Measurements from ENCODE around the gene ZBTB49.
"Not testable (repeated sequence)": the region's sequence is repeated elsewhere in the genome, so short reads cannot be mapped to it uniquely, and the experiment has no call there.

Gene ZBTB49

DNA sequence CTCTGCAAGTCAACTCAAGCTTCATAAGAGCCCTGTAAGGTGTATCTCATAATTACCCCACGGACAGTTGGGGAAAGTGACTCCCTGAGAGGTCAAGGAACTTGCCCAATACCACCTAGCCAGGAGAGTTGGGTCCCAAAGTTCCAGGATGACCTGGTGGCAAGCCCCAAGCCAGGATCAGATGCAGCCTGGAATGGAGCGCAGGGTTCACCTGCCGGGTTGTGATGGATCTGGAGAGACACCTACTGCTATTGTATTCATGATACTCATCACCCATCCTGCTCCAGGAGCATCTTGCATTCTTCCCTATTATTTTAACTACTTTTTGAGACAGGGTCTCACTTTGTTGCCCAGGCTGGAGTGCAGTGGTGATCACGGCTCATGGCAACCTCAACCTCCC is 36.1 kb downstream of the ZBTB49 start:
- DNase-seq (ENCODE audit: low read depth, low spot score): no peak

DNA sequence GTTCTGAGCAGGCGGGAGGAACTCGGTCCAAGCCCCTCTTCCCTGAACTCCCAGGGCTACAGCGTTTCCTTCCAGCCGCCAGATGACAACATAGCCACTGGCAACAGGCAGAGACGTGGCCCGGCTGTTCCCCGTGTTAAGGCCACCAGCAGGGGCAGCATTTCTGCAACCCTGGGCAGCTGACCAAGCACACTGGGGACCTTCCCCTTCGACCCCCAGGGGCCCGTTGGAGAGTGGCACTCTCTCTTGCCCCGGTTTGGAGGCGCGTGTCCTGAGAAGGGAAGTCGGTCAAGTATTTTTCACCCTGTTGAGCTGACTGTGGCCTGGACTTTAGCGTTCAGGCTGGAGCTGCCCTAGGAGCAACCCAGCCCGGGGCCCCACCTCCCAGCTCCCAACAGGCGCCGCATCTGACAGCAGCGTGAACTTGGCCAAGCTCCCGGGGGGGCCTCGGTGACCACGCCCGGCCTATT is 37.6 kb downstream of the ZBTB49 start:
- no peak for DNase-seq (ENCODE audit: low read depth, low spot score)

DNA sequence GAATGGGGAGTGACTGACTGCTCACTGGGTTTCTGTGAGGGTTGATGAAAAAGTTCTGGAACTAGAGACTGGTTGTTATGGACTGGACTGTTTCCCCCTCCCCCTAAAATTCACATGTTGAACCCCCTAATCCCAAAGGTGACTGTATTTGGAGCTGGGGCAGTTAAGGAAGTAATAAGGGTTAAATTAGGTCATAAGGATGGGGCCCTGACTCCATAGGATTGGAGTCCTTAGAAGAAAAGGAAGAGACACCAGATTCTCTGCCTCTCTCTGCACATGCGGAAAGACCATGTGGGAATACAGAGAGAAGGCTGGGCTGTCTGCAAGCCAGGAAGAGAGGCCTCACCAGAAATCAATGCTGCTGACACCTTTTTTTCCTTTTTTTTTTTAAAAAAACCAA is 38.2 kb downstream of the ZBTB49 start:
- DNase-seq (ENCODE audit: low read depth, low spot score): no peak

DNA sequence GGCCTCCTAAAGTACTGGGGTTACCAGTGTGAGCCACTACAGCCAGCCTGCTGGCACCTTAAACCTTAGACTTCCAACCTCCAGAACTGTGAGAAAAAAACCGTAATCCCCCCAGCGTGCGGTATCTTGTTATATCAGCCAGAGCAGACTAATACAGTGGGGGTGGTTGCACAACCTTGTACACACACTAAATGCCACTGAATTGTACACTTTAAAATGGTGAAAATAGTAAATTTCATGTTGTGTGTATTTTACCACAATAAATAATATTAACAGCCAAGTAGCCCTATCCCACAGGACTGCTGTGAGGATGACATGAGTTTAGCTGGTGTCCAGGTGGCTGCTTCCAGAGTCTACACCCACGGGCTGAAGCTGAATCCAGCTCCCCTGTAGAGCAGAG is 38.8 kb downstream of the ZBTB49 start:
- no peak for DNase-seq (ENCODE audit: low read depth, low spot score)

DNA sequence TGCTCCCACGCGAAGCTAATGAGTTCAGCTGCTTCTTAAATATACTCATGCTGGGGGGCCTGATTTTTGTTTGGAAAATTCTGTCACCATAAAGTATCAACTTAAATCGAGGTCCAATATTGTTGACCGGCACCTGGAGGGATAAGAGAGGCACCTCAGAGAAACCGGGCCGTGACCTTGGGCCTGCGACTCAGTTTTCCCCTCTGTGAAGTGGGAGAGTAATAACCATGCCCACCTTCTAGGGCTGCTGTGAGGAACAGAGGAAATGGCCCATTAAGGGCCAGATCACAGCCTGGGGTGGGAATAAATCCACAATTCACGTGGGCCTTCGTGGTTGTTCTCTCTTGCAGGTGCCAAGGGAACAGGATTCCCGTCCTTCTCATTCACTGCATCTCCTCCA is 39.4 kb downstream of the ZBTB49 start:
- no peak for DNase-seq (ENCODE audit: low read depth, low spot score)

DNA sequence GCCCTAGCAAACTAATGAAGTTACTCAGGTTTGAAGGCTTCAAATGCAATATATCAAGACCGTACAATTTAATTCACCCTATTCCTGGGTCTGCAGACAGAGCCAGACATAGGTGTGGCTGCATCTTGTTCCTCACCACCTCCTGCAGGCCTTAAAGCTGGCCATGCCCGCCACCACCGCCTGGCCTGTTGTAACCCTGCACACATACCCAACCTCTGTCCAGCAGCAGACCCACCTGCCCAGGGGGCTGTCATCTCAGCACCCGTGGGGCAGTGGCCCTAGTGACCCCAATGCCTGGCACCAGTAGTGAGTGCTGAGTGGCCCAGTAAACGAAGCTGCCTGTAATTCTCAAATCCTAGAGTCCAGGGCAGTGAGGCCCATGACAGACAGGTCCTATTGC is 40.7 kb downstream of the ZBTB49 start:
- DNase-seq (ENCODE audit: low read depth, low spot score): no peak

DNA sequence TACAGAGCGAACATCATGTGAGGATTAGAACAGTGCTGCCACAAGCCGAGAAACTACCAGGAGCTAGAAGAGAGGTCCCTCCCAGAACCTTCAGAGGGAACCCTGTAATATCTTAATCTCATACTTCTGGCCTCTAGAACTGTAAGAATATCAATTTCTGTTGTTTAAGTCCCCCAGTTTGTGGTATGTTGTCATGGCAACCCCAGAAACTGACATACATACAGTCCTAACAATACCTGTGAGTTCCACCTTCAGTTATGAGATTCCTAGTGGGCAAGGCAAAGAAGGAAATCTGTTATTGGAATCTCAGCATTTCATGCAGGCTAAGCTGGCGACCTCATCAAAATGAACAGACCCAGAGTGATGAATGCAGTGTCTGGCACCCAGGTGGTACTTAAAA is 42.5 kb downstream of the ZBTB49 start:
- DNase-seq (ENCODE audit: low read depth, low spot score): no peak

DNA sequence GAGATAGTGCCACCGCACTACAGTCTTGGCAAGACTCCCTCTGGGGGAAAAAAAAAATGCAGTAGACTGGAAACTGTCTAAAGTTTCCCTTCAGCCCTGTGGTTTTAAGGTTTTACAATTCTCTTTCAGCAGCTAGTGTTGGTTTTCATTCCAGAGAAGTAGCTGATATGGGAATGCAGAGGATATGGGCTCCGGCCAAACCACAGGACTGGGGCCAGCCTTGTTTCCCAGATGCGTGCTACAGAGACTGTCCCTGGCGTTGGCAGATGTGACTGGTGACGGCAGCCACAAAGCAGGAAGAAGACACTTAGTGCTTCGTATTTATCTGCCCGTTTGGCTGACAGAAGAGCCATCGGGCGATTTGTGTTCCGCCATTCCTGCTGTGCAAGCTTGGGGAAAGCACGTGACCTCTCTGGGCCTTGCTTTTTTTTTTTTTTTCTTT is 43.2 kb downstream of the ZBTB49 start:
- no peak for DNase-seq (ENCODE audit: low read depth, low spot score)

DNA sequence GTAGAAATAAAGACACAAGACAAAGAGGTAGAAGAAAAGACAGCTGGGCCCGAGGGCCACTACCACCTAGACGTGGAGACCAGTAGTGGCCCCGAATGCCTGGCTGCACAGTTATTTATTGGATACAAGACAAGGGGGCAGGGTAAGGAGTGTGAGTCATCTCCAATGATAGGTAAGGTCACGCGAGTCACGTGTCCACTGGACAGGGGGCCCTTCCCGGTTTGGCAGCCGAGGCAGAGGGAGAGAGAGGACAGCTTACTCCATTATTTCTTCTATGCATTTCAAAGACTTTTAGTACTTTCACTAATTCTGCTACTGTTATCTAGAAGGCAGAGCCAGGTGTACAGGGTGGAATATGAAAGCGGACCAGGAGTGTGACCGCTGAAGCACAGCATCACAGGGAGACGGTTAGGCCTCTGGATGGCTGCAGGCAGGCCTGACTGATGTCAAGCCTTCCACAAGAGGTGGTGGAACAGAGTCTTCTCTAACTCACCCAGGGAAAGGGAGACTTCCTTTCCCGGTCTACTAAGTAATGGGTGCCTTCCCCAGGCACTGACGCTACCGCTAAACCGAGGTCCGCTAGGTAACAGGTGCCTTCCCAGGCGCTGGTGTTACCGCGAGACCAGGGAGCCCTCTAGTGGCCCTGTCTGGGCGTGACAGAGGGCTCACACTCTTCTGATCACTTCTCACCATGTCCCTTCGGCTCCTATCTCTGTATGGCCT is 44.9 kb downstream of the ZBTB49 start:
- DNase-seq (ENCODE audit: low read depth, low spot score): peak; percentile 52

DNA sequence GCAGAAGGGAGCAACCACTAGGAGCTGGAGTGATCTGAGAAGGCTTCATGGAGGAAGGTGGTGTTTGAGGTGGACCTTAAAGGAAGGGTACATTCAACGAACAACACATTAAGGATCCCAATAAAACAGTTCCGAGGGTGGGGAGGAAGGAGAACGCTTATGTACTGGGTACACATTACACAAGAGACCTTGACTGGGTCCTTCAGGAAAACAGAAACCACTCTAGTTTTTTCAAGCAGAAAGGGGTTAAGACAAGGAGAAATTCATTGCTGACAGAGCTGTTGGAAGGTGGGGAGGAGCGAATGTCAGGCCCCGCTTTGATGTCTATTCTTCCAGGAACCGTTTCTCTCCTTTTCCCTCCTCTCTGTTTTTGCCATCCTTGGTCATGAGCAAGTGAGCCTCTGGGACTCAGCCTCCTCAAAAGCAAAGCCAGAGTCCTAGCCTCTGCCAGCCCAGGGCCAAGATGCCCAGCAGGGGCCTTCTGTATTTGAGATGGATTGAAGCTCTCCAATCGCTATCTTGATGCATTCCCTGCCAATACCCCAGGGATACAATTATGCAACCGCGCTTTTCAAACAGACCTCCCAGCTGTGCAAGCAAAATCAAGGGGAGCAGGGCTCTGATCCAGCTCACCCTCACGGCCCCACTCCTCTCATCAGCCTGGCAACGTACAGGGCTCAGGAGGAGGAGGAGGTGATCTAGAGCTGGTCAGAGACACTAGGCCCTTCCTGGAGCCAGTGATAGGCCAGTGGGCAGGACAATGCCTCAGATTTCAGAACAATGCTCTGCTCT is 48.4 kb downstream of the ZBTB49 start:
- no peak for DNase-seq (ENCODE audit: low read depth, low spot score)

DNA sequence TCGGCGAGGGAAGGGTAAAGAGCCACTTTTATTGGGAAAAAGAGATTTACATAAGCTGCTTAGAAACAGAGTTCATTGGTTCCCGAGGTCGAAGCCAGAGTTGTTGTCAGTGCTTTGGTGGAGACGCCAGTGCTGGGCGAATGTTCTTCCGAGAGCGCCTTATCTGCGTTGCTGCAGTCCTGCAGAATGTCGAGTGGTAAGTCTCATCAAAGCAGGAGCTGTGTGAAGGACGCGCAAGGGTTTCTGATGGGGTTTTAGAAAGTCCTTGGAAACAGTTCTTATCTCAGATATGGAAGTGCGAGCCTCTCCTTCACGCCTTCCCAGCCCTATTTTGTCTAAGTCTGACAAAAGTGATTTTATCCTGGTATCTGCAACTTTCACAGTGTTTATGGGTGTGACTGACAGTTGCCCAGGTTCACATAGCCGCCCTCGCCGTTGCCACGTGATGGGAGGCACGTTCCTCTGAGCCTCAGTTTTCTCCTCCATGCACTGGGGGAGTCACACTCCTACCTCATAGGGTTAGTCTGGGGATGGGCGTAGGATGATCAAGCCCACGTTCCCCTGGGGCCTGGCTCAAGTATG is 49.5 kb downstream of the ZBTB49 start:
- no peak for DNase-seq (ENCODE audit: low read depth, low spot score)

DNA sequence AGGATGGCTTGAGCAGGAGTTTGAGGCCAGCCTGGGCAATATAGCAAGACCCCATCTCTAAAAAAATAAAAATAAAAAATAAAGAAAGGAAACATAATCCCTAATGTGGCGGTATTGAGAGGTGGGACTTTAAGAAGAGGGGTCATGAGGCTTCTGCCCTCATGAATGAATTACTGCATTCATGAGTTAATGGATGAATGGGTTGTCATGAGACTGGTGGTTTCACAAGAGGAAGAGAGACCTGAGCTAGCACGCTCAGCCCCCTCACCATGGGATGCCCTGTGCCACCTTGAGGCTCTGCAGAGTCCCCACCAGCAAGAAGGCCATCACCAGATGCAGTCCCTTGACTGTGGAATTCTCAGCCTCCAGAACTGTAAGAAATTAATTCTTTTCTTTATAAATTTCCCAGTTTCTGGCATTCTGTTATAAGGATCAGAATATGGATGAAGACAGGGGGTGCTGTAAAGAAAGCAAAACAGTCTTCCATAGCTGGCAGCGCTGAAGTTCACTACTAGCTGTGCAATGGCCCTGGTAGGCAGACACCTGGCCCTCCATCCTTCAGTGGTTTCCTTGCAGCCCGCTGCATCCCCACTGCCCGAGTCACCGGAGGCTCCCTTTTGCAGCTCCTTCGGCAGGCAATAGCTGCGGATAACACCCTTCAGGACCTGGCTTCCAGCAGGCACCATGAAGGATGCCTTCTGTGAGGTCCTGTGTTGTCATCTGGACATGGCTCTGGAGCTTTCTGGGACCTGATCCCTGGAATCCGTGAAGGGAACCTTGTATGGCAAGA is 52.0 kb downstream of the ZBTB49 start:
- no peak for DNase-seq (ENCODE audit: low read depth, low spot score)

DNA sequence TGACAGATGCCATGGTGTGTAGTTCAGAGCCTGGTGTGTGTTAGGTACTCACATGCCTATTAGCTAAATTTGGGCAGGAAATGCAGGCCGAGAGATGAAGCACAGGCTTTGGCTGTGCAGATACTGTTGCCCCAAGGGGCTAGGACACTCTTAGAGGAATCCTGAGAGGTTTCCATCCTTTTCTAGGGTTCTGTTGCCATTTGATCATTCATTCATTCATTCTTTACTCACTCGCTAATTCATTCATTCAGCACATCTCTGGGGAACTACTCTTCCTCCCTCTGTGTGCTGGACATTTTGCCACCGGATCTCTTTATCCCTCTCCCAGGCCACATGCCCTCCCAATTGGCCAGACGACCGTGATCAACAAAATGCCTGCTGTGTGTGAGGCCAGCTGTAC is 53.0 kb downstream of the ZBTB49 start:
- DNase-seq (ENCODE audit: low read depth, low spot score): no peak

DNA sequence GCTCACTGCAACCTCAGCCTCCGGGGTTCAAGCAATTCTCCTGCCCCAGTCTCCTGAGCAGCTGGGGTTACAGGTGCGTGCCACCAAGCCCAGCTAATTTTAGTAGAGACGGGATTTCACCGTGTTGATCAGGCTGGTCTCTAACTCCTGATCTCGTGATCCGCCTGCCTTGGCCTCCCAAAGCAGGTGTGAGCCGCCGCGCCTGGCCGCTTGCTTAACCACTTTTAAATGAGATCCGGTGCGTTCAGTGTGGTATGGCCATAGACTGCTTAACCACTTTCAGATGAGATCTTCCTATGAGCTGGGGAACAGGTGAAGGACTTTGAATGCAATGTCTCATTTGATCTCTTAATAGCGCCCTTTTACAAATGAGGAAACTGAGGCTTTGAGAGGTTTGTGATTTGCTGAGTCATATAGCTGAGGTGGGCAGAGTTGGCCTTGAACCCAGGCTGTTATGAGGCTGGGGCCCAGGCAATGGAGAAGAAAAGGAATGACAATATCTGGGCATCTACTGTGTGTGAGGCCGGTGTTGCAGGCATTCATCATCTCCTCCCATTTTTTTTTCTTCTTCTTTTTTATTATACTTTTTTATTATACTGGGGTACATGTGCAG is 55.0 kb downstream of the ZBTB49 start:
- DNase-seq (ENCODE audit: low read depth, low spot score): no peak

DNA sequence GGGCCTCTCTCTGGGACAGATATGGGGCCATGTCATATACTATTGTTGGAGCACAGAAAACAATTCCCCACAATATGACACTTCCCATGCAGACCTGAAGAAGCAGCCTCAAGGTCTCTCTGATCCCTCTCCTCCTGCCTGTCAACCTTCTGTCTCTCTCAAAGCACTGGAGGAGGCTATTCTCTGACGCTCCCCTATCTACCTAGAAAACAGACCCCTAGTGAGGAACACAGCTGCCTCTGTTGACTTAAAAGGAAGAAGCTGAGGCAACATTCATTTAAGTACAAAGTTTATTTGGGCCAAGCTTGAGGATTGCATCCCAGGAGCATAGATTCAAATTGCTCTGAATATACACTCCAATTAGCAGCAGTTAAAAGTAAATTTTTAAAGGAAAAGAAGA is 57.5 kb downstream of the ZBTB49 start:
- no peak for DNase-seq (ENCODE audit: low read depth, low spot score)

DNA sequence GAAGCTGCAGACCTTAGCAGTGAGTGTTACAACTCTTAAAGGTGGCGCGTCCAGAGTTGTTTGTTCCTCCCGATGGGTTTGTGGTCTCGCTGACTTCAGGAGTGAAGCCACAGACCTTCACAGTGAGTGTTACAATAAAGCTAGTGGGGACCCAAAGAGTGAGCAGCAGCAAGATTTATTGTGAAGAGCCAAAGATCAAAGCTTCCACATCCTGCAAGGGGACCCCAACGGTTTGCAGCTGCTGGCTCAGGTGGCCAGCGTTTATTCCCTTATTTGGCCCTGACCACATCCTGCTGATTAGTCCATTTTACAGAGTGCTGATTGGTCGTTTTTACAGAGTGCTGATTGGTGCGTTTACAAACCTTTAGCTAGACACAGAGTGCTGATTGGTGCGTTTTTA is 58.5 kb downstream of the ZBTB49 start:
- DNase-seq (ENCODE audit: low read depth, low spot score): not testable (repeated sequence)

DNA sequence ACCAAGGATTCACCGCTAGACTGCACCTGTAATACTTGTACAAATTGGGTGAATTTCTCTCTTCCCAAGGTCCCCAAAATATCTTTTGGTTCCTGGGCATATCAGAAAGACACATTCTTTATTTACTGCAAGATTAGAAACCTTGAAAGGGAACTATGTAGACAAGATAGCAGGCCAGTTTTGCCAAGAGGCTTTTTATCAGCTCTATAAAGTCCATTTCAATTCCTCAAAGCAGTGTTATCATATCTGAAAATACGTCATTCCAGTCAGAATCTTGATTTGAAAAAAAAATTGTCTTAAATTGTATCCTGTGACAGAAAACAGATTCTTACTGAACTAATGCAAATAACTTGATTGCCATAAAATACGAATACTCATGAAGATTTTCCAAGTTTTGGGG is 59.8 kb downstream of the ZBTB49 start:
- DNase-seq (ENCODE audit: low read depth, low spot score): no peak

DNA sequence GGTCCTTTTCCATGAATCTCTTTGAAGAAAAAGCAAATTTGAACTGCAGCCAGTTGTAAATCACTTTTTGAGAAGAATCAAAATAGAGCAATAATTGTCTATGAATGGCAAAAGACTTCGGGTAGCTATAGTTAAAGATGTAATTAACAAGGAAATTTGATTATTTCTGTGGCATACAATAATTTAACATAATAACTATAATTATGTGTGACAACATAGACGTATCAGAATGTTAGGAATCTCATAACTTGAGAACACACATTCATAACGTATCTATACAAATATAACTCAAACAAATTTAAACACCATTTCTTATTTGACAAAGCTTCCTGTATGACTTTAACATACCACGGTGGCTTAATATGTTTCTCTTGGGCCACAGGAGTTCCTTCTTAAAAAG is 60.9 kb downstream of the ZBTB49 start:
- DNase-seq (ENCODE audit: low read depth, low spot score): no peak

DNA sequence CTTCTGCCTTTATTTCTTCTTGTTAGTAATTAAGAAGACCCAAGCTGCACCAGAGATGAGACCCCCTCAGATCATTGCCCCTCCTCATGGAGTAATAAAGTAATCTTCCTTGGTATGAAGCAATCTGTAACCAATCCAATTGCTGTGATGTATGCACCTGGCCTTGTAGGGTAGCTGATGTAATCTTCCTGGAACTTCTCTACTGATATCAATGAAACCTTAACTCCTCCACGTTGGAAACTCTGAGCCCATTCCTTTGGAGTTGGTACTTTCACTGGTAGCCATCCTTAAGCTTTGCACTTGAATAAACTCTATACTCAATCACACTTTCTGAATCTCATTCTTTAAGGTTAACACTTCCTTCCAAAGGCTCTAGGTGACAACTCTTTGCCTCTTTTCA is 65.3 kb downstream of the ZBTB49 start:
- DNase-seq (ENCODE audit: low read depth, low spot score): no peak

DNA sequence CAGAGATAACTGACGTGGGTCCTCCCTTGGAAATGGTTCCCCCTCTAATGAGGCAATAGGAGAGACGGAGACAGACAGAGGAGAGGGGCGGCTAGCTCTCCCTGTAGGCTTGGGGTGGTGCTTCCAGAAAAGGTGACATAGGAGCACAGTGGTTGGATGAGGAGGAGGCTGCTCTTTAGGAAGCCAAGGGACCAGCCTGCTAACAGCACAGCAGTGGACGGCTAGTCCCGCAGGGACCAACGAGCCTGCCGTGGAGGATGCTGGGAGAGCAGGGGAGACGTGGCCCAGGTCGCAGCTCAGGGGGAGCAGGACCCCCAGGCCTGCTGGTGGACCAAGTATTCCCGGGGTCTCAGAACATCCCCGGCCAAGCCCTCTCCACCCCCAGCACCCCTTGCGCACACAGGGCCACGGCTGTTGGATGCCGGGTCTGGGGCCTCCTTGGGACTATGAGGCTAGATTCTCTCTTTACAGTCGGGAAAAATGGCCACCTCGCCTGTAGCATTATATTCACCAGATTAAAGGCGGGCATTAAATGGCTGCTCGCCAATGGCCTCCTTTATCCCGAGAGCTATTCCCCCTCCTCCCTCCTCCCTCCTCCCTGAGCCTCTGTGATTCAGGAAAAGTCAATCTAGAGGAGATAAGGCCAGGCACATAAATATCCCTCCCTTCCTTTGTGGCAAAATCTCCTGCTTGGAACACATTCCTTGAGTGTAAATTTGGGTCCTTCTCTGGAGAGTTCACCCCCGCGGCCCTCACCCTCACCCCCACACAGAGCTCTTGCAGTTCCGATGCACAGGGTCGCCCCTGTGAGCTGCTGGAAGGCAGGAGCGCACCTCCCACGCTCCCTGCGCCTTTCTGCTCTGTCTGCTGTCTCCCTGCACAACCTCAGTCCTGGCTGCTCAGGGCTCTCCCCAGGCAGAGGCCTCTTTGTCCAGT is 66.3 kb downstream of the ZBTB49 start:
- DNase-seq (ENCODE audit: low read depth, low spot score): no peak
